WTC11 (cell line): Measurements from ENCODE around the gene ULK4. TPM values are rescaled to one million over a fixed set of nuclear protein-coding genes. Genes with fewer than 3 reads are reported as not detected.

ENCODE experiments used
- ATAC-seq: fragments of 200-7000 bp; cut with Tn5 transposase; 2 replicates; pipeline ENCODE4 v1.10.0; 2021; ENCODE audit warnings: mild to moderate bottlenecking, moderate library complexity
- CTCF ChIA-PET: fragments of 300-600 bp; sonication (Branson Sonifier 250); formaldehyde crosslinking; loops from one replicate; lab custom pipeline; 2021; ENCODE audit warnings: antibody characterized with exemption; lab: Charles Lee
- POLR2A ChIA-PET: fragments of 350-600 bp; sonication (Branson Sonifier 250); formaldehyde crosslinking; loops from one replicate; lab custom pipeline; 2021; ENCODE audit warnings: antibody characterized with exemption; lab: Charles Lee
- DNase-seq: peaks from one replicate; pipeline ENCODE4 v3.0.0; 2021; ENCODE audit warnings: low spot score
- H3K27ac Mint-ChIP-seq: 2 replicates; pipeline ENCODE4 v1.8.0; 2021; ENCODE audit warnings: mixed read lengths
- H3K27me3 Mint-ChIP-seq: 2 replicates; pipeline ENCODE4 v1.8.0; 2021; ENCODE audit warnings: low read depth, mild to moderate bottlenecking, moderate library complexity, mixed read lengths
- H3K36me3 Mint-ChIP-seq: 2 replicates; pipeline ENCODE4 v1.8.0; 2021; ENCODE audit warnings: mixed read lengths
- H3K4me1 Mint-ChIP-seq: 2 replicates; pipeline ENCODE4 v1.8.0; 2022; ENCODE audit warnings: mixed read lengths
- H3K4me3 Mint-ChIP-seq: 2 replicates; pipeline ENCODE4 v1.8.0; 2021; ENCODE audit warnings: mild to moderate bottlenecking, moderate library complexity, mixed read lengths
- H3K9me3 Mint-ChIP-seq: 2 replicates; pipeline ENCODE4 v1.8.0; 2021; ENCODE audit warnings: mixed read lengths
- AR ChIP-seq: fragments of 250-450 bp; sonication (Bioruptor Pico); IDR thresholded peaks from 2 replicates; pipeline ENCODE4 v1.9.0; 2021; ENCODE audit warnings: mild to moderate bottlenecking
- ATF1 ChIP-seq: sonication (generic); formaldehyde crosslinking; IDR thresholded peaks from 2 replicates; pipeline ENCODE4 v1.8.1; 2023; ENCODE audit warnings: mild to moderate bottlenecking, moderate library complexity, missing genetic modification reagents
- ESRRA ChIP-seq: sonication (generic); formaldehyde crosslinking; IDR thresholded peaks from 2 replicates; pipeline ENCODE4 v1.8.1; 2022; ENCODE audit warnings: mild to moderate bottlenecking, missing genetic modification reagents, borderline replicate concordance
- GABPB1 ChIP-seq: sonication (generic); formaldehyde crosslinking; IDR thresholded peaks from 2 replicates; pipeline ENCODE4 v1.8.1; 2023; ENCODE audit warnings: mild to moderate bottlenecking, missing genetic modification reagents
- GRHL2 ChIP-seq: fragments of 250-450 bp; sonication (Bioruptor Pico); IDR thresholded peaks from 2 replicates; pipeline ENCODE4 v1.8.0; 2022; ENCODE audit warnings: mild to moderate bottlenecking, moderate library complexity; ENCODE audit not compliant: insufficient replicate concordance, severe bottlenecking
- GTF2I ChIP-seq: fragments of 250-450 bp; sonication (Bioruptor Pico); conservative IDR thresholded peaks from 2 replicates; pipeline ENCODE4 v1.4.0; 2021; ENCODE audit warnings: mild to moderate bottlenecking
- MAX ChIP-seq: sonication (generic); formaldehyde crosslinking; IDR thresholded peaks from 2 replicates; pipeline ENCODE4 v1.8.0; 2022; ENCODE audit warnings: mild to moderate bottlenecking, missing genetic modification reagents
- NFE2L1 ChIP-seq: sonication (generic); formaldehyde crosslinking; IDR thresholded peaks from 2 replicates; pipeline ENCODE4 v1.8.1; 2023; ENCODE audit warnings: missing genetic modification reagents
- NR2C2 ChIP-seq: sonication (generic); formaldehyde crosslinking; IDR thresholded peaks from 2 replicates; pipeline ENCODE4 v1.8.0; 2022; ENCODE audit warnings: mild to moderate bottlenecking, missing genetic modification reagents
- NR3C1 ChIP-seq: sonication (generic); formaldehyde crosslinking; conservative IDR thresholded peaks from 2 replicates; pipeline ENCODE4 v1.8.1; 2023; ENCODE audit warnings: low read depth, mild to moderate bottlenecking, missing genetic modification reagents
- PRDM15 ChIP-seq: sonication (generic); formaldehyde crosslinking; IDR thresholded peaks from 2 replicates; pipeline ENCODE4 v1.8.0; 2022; ENCODE audit warnings: missing genetic modification reagents
- SMAD3 ChIP-seq: sonication (generic); formaldehyde crosslinking; IDR thresholded peaks from 2 replicates; pipeline ENCODE4 v1.8.0; 2022; ENCODE audit warnings: missing genetic modification reagents, mild to moderate bottlenecking, borderline replicate concordance
- TCF7 ChIP-seq: sonication (generic); formaldehyde crosslinking; IDR thresholded peaks from 2 replicates; pipeline ENCODE4 v1.8.0; 2022; ENCODE audit warnings: mild to moderate bottlenecking, low read depth, missing genetic modification reagents, moderate library complexity
- TEAD1 ChIP-seq: sonication (generic); formaldehyde crosslinking; IDR thresholded peaks from 2 replicates; pipeline ENCODE4 v1.8.0; 2022; ENCODE audit warnings: mild to moderate bottlenecking, missing genetic modification reagents
- TP53 ChIP-seq: sonication (generic); formaldehyde crosslinking; IDR thresholded peaks from 2 replicates; pipeline ENCODE4 v1.8.1; 2023; ENCODE audit warnings: mild to moderate bottlenecking, missing genetic modification reagents
- ZBTB43 ChIP-seq: sonication (generic); formaldehyde crosslinking; IDR thresholded peaks from 2 replicates; pipeline ENCODE4 v1.8.1; 2023; ENCODE audit warnings: mild to moderate bottlenecking, missing genetic modification reagents
- ZMAT4 ChIP-seq: fragments of 250-450 bp; sonication (Bioruptor Pico); IDR thresholded peaks from 2 replicates; pipeline ENCODE4 v1.9.0; 2021; ENCODE audit warnings: mild to moderate bottlenecking
- ZNF138 ChIP-seq: sonication (generic); formaldehyde crosslinking; conservative IDR thresholded peaks from 2 replicates; pipeline ENCODE4 v1.8.1; 2022; ENCODE audit warnings: mild to moderate bottlenecking, moderate library complexity, missing genetic modification reagents
- ZNF512 ChIP-seq: sonication (generic); formaldehyde crosslinking; IDR thresholded peaks from 2 replicates; pipeline ENCODE4 v1.8.1; 2022; ENCODE audit warnings: missing genetic modification reagents, borderline replicate concordance
- total RNA-seq: library from RNA; stranded (reverse); gene quantifications from 3 replicates; pipeline ENCODE4 v1.2.3, GENCODE V29; 2021

Gene ULK4
- total RNA-seq, 1 experiment from 2014 or later, result 9.2 TPM

- H3K27ac Mint-ChIP-seq, result no peak overlapping the region
- H3K4me3 Mint-ChIP-seq, result no peak overlapping the region
- DNase-seq (no peak), ATAC-seq (no peak)
- peaks cover 43% of the 10 kb centered on the region for H3K4me1 Mint-ChIP-seq
- no peaks in the 10 kb centered on the region for H3K36me3 Mint-ChIP-seq
- CTCF ChIA-PET, result no interaction called here
- POLR2A ChIA-PET, result no interaction called here
- TF ChIP-seq ZNF138 (no peak), MAX (CRISPR knock-in tag) (no peak), GRHL2 (no peak), TEAD1 (CRISPR knock-in tag) (no peak), TP53 (CRISPR knock-in tag) (no peak), AR (CRISPR knock-in tag) (no peak), SMAD3 (CRISPR knock-in tag) (no peak), ATF1 (CRISPR knock-in tag) (no peak), NFE2L1 (CRISPR knock-in tag) (no peak), GABPB1 (CRISPR knock-in tag) (no peak)
- no peaks in the 10 kb centered on the region for H3K9me3 Mint-ChIP-seq
- no peaks in the 10 kb centered on the region for H3K27me3 Mint-ChIP-seq
These were observed 389.8 kb downstream of the ULK4 start for GRCh38 chr3:41572092-41572491.

- Mint-ChIP-seq H3K27ac (no peak overlapping the region), H3K27me3 (no peaks in the 10 kb centered on the region), H3K9me3 (no peaks in the 10 kb centered on the region), H3K36me3 (no peaks in the 10 kb centered on the region), H3K4me1 (peaks cover 23% of the 10 kb centered on the region), H3K4me3 (no peak overlapping the region)
- TF ChIP-seq ZMAT4 (CRISPR knock-in tag), result no peak
- no peak for ATAC-seq
- POLR2A ChIA-PET, result no interaction called here
- no peak for DNase-seq
- CTCF ChIA-PET, result no interaction called here
These were observed 392.1 kb downstream of the ULK4 start for GRCh38 chr3:41569632-41570305.

GRCh38 chr3:41565948-41566514 is 395.9 kb downstream of the ULK4 start:
- TF ChIP-seq ZBTB43 (CRISPR knock-in tag), result no peak
- Mint-ChIP-seq H3K4me1 (peaks cover 17% of the 10 kb centered on the region), H3K9me3 (peaks cover 10% of the 10 kb centered on the region), H3K36me3 (peaks cover 10% of the 10 kb centered on the region), H3K27ac (no peak overlapping the region), H3K4me3 (no peak overlapping the region), H3K27me3 (no peaks in the 10 kb centered on the region)
- POLR2A ChIA-PET, result no interaction called here
- CTCF ChIA-PET, result no interaction called here
- ATAC-seq, result no peak
- DNase-seq, result no peak

- ChIA-PET POLR2A (no interaction called here), CTCF (no interaction called here)
- no peak for DNase-seq
- peaks cover 14% of the 10 kb centered on the region for H3K9me3 Mint-ChIP-seq
- no peaks in the 10 kb centered on the region for H3K27me3 Mint-ChIP-seq
- no peak overlapping the region for H3K27ac Mint-ChIP-seq
- peaks cover 10% of the 10 kb centered on the region for H3K36me3 Mint-ChIP-seq
- peaks cover 10% of the 10 kb centered on the region for H3K4me1 Mint-ChIP-seq
- ATAC-seq, result no peak
- no peak overlapping the region for H3K4me3 Mint-ChIP-seq
- TF ChIP-seq ESRRA (CRISPR knock-in tag) (no peak), NR2C2 (CRISPR knock-in tag) (no peak), ZNF512 (CRISPR knock-in tag) (no peak), GTF2I (CRISPR knock-in tag) (no peak), NR3C1 (no peak), SMAD3 (CRISPR knock-in tag) (no peak), PRDM15 (CRISPR knock-in tag) (no peak), GRHL2 (no peak), TCF7 (CRISPR knock-in tag) (no peak)
These were observed 396.9 kb downstream of the ULK4 start for GRCh38 chr3:41565003-41565402.
